GM12891 (cell line): Measurements from ENCODE around the gene GDPD2.

Experiments
- PAX5 ChIP-seq: IDR thresholded peaks from 2 replicates; pipeline ENCODE4 v1.6.1; 2011; ENCODE audit warnings: low read length, moderate library complexity, mild to moderate bottlenecking; ENCODE audit not compliant: insufficient read depth, severe bottlenecking
- POLR2A ChIP-seq: IDR thresholded peaks from 2 replicates; pipeline ENCODE4 v1.6.1; 2011; ENCODE audit warnings: low read depth, low read length, control low read depth
- POLR2AphosphoS5 ChIP-seq: IDR thresholded peaks from 2 replicates; pipeline ENCODE4 v1.6.1; 2011; ENCODE audit warnings: low read depth, low read length, control low read depth
- SPI1 ChIP-seq: IDR thresholded peaks from 2 replicates; pipeline ENCODE4 v1.6.1; 2011; ENCODE audit warnings: low read depth, low read length, control low read depth

DNA sequence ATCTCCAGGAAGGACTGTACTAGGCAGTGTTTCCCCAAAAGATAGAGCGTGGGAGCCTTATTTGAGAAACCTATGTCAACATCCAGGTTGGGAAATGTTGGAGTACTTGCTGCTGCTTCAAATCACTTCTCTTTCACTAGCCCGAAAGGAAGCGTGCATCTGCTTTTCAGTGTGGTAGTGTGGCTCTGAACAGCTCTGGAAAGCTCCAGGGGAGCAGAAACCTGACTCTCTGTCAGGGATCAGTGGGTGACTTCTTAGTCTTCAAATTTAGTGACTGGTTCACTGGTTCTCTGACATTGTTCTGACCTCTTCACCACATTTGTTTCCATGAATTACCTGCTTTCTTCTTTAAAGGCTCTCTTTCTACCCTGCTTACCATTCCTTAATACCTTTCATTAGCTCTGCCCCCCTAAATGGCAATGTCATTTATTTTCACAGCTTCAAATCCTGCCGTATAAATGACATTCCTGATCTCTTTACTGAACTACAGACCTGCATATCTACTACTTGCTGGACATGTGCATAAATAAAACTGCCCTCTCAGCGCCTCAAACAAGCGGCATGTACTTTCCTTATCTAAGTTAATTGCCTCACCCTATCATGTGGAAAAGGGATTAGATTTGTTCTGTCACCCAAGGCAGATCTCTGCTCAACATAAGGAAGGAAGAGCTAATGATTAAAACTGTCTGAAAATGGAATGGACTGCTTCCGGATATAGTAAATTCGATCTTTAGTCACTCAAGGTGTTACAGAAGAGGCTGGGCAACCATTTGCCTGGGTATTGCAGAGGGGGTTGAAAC lies 58.6 kb downstream of the GDPD2 start:
- TF ChIP-seq POLR2A: no peak
- no peak for TF ChIP-seq POLR2AphosphoS5
- TF ChIP-seq PAX5: no peak
- TF ChIP-seq SPI1: no peak
